Activated T-helper 17 cell treated with anti-CD3 and anti-CD28 coated beads, Interleukin-2, amount 50 U/mL, for 72 hours (primary cell): ENCODE measurements around the gene PHACTR1. TPM values are rescaled to one million over a fixed set of nuclear protein-coding genes. Genes with fewer than 3 reads are reported as not detected.
"Not testable (repeated sequence)": the region's sequence is repeated elsewhere in the genome, so short reads cannot be mapped to it uniquely, and the experiment has no call there.

Source experiments
- ATAC-seq: fragments of 150-1000 bp; cut with Tn5 transposase; replicated peaks from 2 replicates; pipeline ENCODE4 v1.10.0; 2021; ENCODE audit warnings: mild to moderate bottlenecking, moderate library complexity
- H3K27ac Mint-ChIP-seq: one replicate; pipeline ENCODE4 v1.8.0; 2022; ENCODE audit warnings: mixed read lengths
- H3K27me3 Mint-ChIP-seq: one replicate; pipeline ENCODE4 v1.8.0; 2022; ENCODE audit warnings: mixed read lengths
- H3K36me3 Mint-ChIP-seq: one replicate; pipeline ENCODE4 v1.8.0; 2022; ENCODE audit warnings: low read depth, mild to moderate bottlenecking, mixed read lengths
- H3K4me1 Mint-ChIP-seq: one replicate; pipeline ENCODE4 v1.8.0; 2022; ENCODE audit warnings: mixed read lengths
- H3K4me3 Mint-ChIP-seq: one replicate; pipeline ENCODE4 v1.8.0; 2022; ENCODE audit warnings: mild to moderate bottlenecking, mixed read lengths
- H3K9me3 Mint-ChIP-seq: one replicate; pipeline ENCODE4 v1.8.0; 2022; ENCODE audit warnings: mixed read lengths
- total RNA-seq, 2 donors: library from RNA; stranded (reverse); gene quantifications; one replicate each; pipeline ENCODE4 v1.2.3, GENCODE V29; 2022

PHACTR1 gene
- total RNA-seq, 2 donors from 2014 or later, result 0.05 to 1.5 TPM

DNA sequence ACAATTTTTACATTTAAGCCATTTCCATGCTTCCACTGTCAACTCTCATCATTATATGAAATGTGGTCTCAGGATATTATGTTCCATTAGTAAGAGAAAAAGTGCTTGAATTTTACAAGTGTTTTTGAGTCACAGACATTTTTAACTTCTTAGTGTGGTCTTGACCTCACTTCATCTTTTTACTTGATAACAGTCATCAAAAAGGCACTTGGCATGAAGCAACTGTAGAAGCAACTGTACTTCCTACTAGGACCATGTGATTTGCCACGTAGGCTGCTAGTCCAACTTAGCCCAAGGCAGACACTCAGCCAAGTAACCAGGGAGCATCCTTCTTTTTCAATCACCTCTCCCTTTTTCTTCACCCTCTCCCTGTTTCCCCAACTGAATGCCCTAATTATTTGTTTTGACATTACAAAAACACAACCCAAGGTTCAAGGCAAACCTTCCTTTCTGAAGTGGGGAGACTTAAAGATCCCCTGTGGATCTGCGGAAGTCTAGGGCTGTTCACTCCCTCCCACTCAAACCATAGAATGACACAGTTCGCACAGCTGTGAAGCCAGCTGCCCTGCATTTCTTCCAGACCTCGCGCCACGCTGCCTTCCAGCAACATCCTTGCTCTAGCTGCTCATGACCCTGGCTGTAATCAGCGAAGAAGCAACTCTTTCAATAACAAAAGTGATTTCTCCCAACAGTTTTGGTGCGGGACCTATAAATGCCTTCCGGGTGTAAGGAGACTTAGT, 45.0 kb downstream of the PHACTR1 start:
- H3K4me3 Mint-ChIP-seq, result no peak overlapping the region
- no peaks in the 10 kb centered on the region for H3K4me1 Mint-ChIP-seq
- H3K36me3 Mint-ChIP-seq, result no peaks in the 10 kb centered on the region
- H3K9me3 Mint-ChIP-seq, result no peaks in the 10 kb centered on the region
- ATAC-seq, result no peak
- peaks cover 17% of the 10 kb centered on the region for H3K27me3 Mint-ChIP-seq
- H3K27ac Mint-ChIP-seq, result no peak overlapping the region

DNA sequence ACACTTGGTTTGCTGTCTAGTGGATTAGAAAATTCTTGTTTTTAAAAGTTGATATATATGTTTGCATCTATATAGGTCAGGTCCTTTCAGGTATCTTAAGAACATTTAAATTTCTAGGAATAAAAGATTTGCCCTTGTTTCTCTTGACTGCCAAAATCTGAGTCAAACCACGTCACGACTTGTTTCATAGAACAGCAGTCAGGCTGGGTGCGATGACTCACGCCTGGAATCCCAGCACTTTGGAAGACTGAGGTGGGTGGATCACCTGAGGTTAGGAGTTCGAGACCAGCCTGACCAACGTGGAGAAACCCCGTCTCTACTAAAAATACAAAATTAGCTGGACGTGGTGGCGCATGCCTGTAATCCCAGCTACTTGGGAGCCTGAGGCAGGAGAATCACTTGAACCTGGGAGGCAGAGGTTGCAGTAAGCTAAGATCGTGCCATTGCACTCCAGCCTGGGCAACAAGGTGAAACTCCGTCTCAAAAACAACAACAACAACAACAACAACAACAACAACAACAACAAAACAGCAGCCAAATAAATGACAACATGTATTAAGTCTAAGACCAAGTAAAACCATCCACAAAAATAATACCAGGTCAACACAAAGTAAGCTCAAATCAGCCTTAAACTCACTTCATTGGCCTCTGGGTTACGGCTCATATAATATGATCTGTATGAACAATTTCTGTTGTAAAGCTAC, 46.3 kb downstream of the PHACTR1 start:
- H3K27me3 Mint-ChIP-seq, result not testable (repeated sequence)

DNA sequence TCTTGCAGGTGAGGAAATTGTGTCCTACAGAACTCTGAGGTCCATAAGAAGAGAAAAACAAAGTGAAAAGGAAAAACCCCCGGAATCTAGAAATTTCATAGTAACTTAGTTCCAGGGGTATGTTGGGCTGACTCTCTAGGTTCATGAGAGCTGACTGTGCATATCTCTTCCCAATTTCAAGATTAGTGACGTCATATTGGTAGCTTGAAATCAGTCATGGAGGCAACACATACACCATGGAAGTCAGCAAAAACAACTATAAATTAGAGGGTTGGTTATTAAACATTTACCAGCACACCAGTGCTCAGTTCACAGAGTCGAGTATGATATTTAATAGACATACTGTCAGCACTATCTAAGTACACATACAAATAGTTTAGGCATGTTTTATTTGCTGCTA, 49.8 kb downstream of the PHACTR1 start:
- no peak for ATAC-seq
- no peak overlapping the region for H3K4me3 Mint-ChIP-seq
- H3K27ac Mint-ChIP-seq, result no peak overlapping the region
- no peaks in the 10 kb centered on the region for H3K9me3 Mint-ChIP-seq
- peaks cover 11% of the 10 kb centered on the region for H3K27me3 Mint-ChIP-seq
- H3K4me1 Mint-ChIP-seq, result no peaks in the 10 kb centered on the region
- H3K36me3 Mint-ChIP-seq, result no peaks in the 10 kb centered on the region

More for the DNA sequence above, 46.3 kb downstream of the PHACTR1 start:
- H3K27ac Mint-ChIP-seq, H3K4me1 Mint-ChIP-seq, H3K36me3 Mint-ChIP-seq, ATAC-seq, H3K4me3 Mint-ChIP-seq, H3K9me3 Mint-ChIP-seq: not testable (repeated sequence)

DNA sequence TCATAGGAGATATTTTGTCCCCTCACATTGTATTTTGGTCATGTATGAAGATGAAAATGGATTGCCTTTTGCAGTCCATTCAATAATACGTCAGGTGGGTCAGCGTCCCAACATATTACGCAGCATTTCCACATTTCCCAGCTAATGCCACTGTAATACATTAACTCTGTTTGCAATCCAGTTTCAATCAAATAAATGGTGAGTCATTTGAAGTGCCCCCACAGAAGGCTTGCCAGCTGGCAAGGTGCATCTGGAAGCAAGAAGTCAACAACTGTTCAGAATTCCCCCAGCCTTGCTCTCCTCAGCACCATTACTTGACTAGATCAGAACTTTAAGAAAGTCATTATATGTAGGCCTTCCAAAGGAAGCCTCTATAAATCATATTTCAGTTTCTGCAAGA, 50.4 kb downstream of the PHACTR1 start:
- H3K27me3 Mint-ChIP-seq, result peaks cover 11% of the 10 kb centered on the region
- no peaks in the 10 kb centered on the region for H3K36me3 Mint-ChIP-seq
- no peaks in the 10 kb centered on the region for H3K9me3 Mint-ChIP-seq
- no peak overlapping the region for H3K4me3 Mint-ChIP-seq
- H3K27ac Mint-ChIP-seq, result no peak overlapping the region
- ATAC-seq, result no peak
- H3K4me1 Mint-ChIP-seq, result no peaks in the 10 kb centered on the region

DNA sequence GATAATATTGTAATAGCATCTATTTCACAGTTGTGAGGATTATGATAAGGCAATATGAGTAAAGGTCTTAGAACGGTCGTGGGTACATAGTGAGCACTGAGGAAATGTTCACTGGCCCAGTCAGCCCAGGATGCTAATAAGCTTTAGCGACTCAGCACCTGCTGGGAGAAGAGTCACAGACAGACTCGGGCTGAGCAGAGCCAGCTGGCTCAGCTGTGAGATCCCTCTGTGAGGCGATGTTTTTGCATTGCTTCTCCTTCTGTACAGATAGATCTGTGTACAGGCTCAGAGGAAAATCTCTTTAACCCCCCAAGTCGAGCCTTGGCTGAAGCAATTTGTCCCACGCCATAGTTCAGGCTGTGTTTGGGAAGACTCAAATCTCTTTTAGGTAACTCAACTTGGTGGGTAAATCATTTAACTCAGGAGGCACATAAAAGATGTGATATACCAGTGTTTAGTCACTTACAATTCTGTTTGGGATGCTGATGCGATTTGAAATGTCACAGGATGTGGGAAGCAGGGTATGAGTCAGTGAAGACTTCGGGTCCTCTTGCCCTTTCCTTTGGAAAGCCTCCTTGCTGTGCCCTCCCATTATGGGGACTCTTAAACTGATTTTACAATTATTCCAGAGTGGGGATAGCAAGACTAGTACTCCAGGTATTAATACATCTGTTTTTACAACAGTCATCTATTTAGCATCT, 53.1 kb downstream of the PHACTR1 start:
- H3K36me3 Mint-ChIP-seq, result no peaks in the 10 kb centered on the region
- ATAC-seq, result no peak
- no peaks in the 10 kb centered on the region for H3K9me3 Mint-ChIP-seq
- H3K27ac Mint-ChIP-seq, result no peak overlapping the region
- no peaks in the 10 kb centered on the region for H3K4me1 Mint-ChIP-seq
- peaks cover 18% of the 10 kb centered on the region for H3K27me3 Mint-ChIP-seq
- H3K4me3 Mint-ChIP-seq, result no peak overlapping the region

DNA sequence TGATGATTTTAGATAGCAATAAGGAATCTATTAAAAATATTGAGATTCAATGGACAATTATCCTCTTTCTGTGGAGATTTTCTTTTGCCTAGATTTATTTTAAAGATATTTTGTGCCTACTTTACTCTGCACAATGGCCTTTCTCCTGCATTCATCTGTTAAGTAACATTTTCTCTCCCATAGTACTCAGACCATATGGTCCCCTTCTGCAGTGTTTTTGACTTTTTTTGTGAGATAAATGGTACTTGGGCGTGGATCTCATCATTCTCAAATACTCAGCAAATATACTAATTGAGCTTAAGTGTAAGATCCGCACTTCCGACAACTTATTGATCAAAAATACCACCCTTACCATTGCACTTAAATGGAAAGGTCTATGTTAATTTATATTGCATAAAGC, 55.8 kb downstream of the PHACTR1 start:
- H3K4me1 Mint-ChIP-seq, result no peaks in the 10 kb centered on the region
- H3K27me3 Mint-ChIP-seq, result peaks cover 20% of the 10 kb centered on the region
- H3K4me3 Mint-ChIP-seq, result no peak overlapping the region
- ATAC-seq, result no peak
- H3K9me3 Mint-ChIP-seq, result no peaks in the 10 kb centered on the region
- H3K27ac Mint-ChIP-seq, result no peak overlapping the region
- no peaks in the 10 kb centered on the region for H3K36me3 Mint-ChIP-seq

DNA sequence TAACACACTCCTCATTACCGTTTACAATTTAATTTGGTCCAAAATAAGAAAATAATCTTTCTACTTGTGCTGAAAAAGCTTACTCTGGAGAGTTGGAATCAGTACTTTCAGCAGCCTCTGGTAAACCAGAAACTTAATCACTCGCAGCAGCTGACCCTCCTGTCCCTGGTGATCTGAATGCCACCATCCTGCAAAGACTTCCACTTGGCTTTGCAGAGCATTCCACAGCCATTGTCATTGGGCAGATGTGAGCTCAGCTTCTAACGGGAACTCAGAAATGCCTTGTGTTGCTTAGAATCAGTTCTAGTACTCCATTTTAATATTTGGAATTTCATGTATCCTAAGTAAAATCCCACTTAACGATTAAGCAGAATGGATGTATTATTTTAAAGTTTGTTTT, 59.7 kb downstream of the PHACTR1 start:
- Mint-ChIP-seq H3K9me3 (no peaks in the 10 kb centered on the region), H3K36me3 (no peaks in the 10 kb centered on the region), H3K4me3 (no peak overlapping the region), H3K27me3 (peaks cover 15% of the 10 kb centered on the region), H3K27ac (no peak overlapping the region), H3K4me1 (no peaks in the 10 kb centered on the region)
- no peak for ATAC-seq

DNA sequence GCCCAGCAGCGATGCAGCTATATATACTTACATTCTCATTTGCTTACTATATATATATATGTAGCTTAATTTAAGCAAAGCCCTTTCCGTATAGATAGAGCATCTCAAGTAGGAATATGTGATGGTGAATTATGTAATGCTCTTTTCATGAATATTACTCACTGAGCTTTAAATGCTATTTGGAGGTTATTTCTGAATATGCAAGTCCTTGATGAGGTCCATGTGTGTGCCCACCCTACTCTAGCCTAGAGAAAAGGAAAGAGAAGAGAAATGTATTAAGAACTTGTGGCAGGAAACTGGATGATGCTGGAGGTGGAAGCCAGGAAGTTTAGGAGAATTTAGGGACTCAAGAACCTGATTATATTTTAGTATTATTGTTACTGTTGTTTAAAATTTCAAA, 63.2 kb downstream of the PHACTR1 start:
- peaks cover 14% of the 10 kb centered on the region for H3K27me3 Mint-ChIP-seq
- no peak overlapping the region for H3K27ac Mint-ChIP-seq
- no peaks in the 10 kb centered on the region for H3K9me3 Mint-ChIP-seq
- no peak overlapping the region for H3K4me3 Mint-ChIP-seq
- H3K36me3 Mint-ChIP-seq, result no peaks in the 10 kb centered on the region
- no peaks in the 10 kb centered on the region for H3K4me1 Mint-ChIP-seq
- ATAC-seq, result no peak

DNA sequence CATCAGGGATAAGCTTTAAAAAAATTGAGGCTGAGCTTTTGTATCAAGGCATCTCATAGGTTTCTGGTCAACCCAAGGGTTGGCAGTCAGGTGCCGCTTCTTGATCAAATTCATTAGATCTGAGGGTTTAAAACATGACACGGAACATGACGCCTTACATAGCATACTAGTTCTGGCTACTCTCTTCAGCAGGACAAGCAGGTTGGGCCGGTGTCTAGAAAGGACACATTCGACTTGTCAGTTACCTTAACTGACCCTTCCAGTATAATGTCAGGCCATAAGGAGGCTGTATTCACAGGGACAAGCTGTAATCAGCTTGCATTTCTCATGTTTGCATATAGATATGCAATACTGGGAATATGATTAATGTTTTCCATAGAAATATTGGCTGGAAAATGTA, 65.6 kb downstream of the PHACTR1 start:
- Mint-ChIP-seq H3K4me1 (no peaks in the 10 kb centered on the region), H3K9me3 (no peaks in the 10 kb centered on the region), H3K27me3 (peaks cover 12% of the 10 kb centered on the region), H3K36me3 (no peaks in the 10 kb centered on the region), H3K4me3 (no peak overlapping the region), H3K27ac (no peak overlapping the region)
- no peak for ATAC-seq

DNA sequence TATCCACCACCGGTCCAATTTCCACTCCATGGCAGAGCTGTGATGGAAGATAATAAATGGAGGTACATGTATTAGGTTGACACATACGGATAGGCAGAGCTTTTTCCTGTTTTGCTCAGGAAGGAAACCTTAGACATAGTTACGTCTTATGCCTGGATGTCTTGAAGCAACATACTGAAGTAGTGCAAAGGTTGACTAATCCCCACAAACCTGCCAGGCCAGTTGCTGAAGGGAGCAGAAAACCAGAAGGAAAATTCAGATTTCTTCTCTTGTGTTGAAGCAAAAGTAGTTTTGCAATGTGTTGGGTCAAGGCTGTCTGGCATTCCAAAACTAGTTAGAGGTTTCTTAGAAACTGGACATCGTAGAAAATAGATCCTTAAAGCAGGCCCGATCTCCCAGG, 68.7 kb downstream of the PHACTR1 start:
- no peak for ATAC-seq
- Mint-ChIP-seq H3K36me3 (no peaks in the 10 kb centered on the region), H3K27ac (no peak overlapping the region), H3K27me3 (peaks cover 8% of the 10 kb centered on the region), H3K4me1 (no peaks in the 10 kb centered on the region), H3K4me3 (no peak overlapping the region), H3K9me3 (no peaks in the 10 kb centered on the region)

DNA sequence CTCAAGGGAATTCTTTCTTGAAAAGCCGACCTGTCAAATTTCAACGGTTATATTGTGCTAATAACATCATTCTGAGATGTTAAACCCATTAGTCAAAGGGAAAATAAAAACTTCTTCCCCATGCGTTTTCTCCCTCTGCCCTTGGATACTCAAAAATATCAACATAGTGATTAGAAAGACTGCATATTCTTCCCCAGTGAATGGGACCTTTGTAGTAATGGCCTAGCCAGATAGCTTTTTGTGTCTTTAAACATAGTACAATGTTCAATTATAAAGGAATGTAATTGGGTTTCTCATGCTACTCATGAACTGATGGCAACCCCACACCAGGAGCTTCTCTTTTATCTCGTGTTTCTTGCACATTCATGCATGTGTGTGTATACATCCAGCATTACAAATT, 69.4 kb downstream of the PHACTR1 start:
- H3K4me3 Mint-ChIP-seq, result no peak overlapping the region
- no peaks in the 10 kb centered on the region for H3K4me1 Mint-ChIP-seq
- H3K27me3 Mint-ChIP-seq, result peaks cover 11% of the 10 kb centered on the region
- no peak overlapping the region for H3K27ac Mint-ChIP-seq
- ATAC-seq, result no peak
- no peaks in the 10 kb centered on the region for H3K36me3 Mint-ChIP-seq
- H3K9me3 Mint-ChIP-seq, result no peaks in the 10 kb centered on the region

DNA sequence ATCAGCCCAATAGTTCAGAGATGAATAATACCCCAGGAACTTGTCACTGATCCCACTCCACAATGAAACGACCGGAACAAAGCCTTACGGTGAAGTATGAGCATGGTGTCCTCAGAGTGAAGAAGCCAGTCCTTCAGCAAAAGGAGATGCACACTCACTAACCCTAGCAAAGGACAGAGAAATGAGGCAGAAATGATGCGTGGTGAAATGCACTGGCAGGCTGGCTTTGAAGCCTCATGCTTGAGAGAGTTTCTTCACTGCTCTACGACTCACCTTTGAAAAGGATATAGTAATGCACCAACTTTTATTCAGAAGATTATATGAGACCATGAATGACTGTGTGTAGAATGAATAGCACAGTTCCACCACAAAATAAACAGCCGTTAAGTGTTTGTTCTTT, 74.8 kb downstream of the PHACTR1 start:
- no peak for ATAC-seq
- H3K4me1 Mint-ChIP-seq, result no peaks in the 10 kb centered on the region
- no peaks in the 10 kb centered on the region for H3K36me3 Mint-ChIP-seq
- H3K27ac Mint-ChIP-seq, result no peak overlapping the region
- peaks cover 14% of the 10 kb centered on the region for H3K27me3 Mint-ChIP-seq
- H3K9me3 Mint-ChIP-seq, result no peaks in the 10 kb centered on the region
- H3K4me3 Mint-ChIP-seq, result no peak overlapping the region

DNA sequence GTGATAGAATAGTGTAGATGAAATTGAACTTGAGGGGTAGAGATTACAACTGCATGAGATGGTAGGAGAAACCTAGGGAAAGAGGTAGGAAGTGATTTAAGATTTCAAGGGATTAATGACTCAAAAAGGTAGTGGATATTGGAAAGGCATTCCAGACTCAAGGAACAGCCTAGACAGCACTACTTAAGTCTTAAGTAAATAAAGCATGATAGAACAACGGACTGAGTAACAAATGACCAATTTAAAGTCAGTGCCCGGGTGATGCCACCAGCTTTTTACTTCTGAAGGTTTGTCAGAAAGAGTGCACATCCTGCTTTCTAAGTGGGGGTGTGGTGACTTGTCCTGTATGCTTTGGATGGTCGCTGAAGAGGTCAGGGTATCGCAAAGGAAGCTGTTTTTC, 81.8 kb downstream of the PHACTR1 start:
- Mint-ChIP-seq H3K27ac (no peak overlapping the region), H3K9me3 (no peaks in the 10 kb centered on the region), H3K27me3 (peaks cover 40% of the 10 kb centered on the region), H3K36me3 (no peaks in the 10 kb centered on the region), H3K4me3 (no peak overlapping the region), H3K4me1 (no peaks in the 10 kb centered on the region)
- no peak for ATAC-seq

DNA sequence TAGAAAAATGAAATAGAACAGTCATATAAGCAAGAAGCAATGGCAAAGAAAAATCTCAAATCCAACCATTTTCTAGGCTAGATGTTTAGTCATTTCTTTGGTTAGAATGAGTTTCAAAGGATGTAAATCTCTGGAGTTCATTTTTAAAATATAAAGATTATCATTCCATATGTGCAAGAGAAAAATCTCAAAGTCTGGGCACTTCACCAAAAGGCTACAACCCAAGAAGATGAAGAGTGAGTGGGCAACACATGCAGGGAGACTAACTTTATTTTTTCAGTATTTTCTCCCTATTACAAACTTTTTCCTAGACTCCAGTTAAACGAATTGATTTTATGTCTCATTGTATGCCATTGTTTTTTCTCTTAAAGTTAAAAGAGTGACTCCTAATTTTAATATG, 83.6 kb downstream of the PHACTR1 start:
- no peaks in the 10 kb centered on the region for H3K36me3 Mint-ChIP-seq
- no peaks in the 10 kb centered on the region for H3K9me3 Mint-ChIP-seq
- no peak overlapping the region for H3K4me3 Mint-ChIP-seq
- peaks cover 36% of the 10 kb centered on the region for H3K27me3 Mint-ChIP-seq
- ATAC-seq, result no peak
- H3K4me1 Mint-ChIP-seq, result no peaks in the 10 kb centered on the region
- H3K27ac Mint-ChIP-seq, result no peak overlapping the region

DNA sequence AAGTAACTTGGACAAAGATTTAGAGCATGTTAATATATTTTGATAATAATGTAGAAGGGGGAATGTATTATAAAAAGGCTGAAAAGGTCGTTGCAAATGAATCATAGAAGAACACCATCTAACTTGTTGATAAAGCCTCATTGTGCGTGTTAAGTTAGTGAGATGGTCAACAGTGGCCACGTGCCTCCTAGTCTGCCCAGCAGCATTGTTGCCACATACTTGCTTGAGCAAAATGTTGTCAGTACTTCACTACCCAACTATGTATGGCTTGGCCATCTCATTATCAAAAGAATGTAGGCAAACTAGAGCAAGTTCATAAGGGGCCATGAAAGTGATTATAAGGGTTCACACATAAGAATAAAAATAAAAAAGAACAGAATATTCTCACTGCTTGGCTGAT, 84.6 kb downstream of the PHACTR1 start:
- H3K36me3 Mint-ChIP-seq, result no peaks in the 10 kb centered on the region
- H3K4me1 Mint-ChIP-seq, result no peaks in the 10 kb centered on the region
- H3K9me3 Mint-ChIP-seq, result no peaks in the 10 kb centered on the region
- H3K27me3 Mint-ChIP-seq, result peaks cover 39% of the 10 kb centered on the region
- no peak overlapping the region for H3K27ac Mint-ChIP-seq
- H3K4me3 Mint-ChIP-seq, result no peak overlapping the region
- ATAC-seq, result no peak
